Endothelial cell of umbilical vein (primary cell): Measurements from ENCODE around the gene FLT1. TPM values are rescaled to one million over a fixed set of nuclear protein-coding genes. Genes with fewer than 3 reads are reported as not detected.

Source experiments
- BruUV-seq: library from RNA; stranded (reverse); fragments of 400-500 nt; replicated peaks from 2 replicates; lab custom pipeline; 2021; lab: Mats Ljungman, UMichigan
- CTCF ChIA-PET: fragments of 300-600, 350-600 bp; sonication (Branson Sonifier 250); formaldehyde crosslinking; loops from one replicate; lab custom pipeline; 2021; ENCODE audit warnings: antibody characterized with exemption, inconsistent platforms; lab: Charles Lee
- POLR2A ChIA-PET: fragments of 300-600, 350-600 bp; sonication (Branson Sonifier 250); formaldehyde crosslinking; loops from one replicate; lab custom pipeline; 2021; ENCODE audit warnings: antibody characterized with exemption, inconsistent platforms; lab: Charles Lee
- DNase-seq: peaks from one replicate; pipeline ENCODE4 v3.0.0-alpha.2; 2011; ENCODE audit warnings: low read depth, low spot score
- FAIRE-seq: peaks from 2 replicates; lab custom pipeline; 2011; peaks lifted over from hg19 to GRCh38; lab: Jason Lieb, UNC
- H2AFZ ChIP-seq: 2 replicates; pipeline ENCODE4 v1.6.0; 2012; ENCODE audit warnings: low read depth, low read length, control low read depth, inconsistent platforms
- H3K27ac ChIP-seq: 2 replicates; pipeline ENCODE4 v1.5.1; 2011; ENCODE audit warnings: low read depth, mild to moderate bottlenecking, control low read depth, low read length, moderate library complexity; ENCODE audit not compliant: insufficient read depth
- H3K27me3 ChIP-seq, 2 experiments: 2 replicates each; pipeline versions ENCODE4 v1.6.0 to v1.6.1; 2011; ENCODE audit warnings: low read length in 2 of 2, mixed read lengths in 1 of 2; ENCODE audit not compliant: control insufficient read depth in 2 of 2, insufficient read depth in 2 of 2
- H3K36me3 ChIP-seq, 2 experiments: 2 replicates in 1 of 2; 3 replicates in 1 of 2; pipeline ENCODE4 v1.5.1; 2011; ENCODE audit warnings: low read length in 2 of 2, mild to moderate bottlenecking in 1 of 2, moderate library complexity in 1 of 2; ENCODE audit not compliant: control insufficient read depth in 2 of 2, insufficient read depth in 2 of 2; ENCODE audit errors: extremely low read depth in 1 of 2
- H3K4me1 ChIP-seq: 3 replicates; pipeline ENCODE4 v1.5.1; 2011; ENCODE audit warnings: mild to moderate bottlenecking, low read length; ENCODE audit not compliant: control insufficient read depth, insufficient read depth; ENCODE audit errors: extremely low read depth
- H3K4me2 ChIP-seq: 2 replicates; pipeline ENCODE4 v1.6.1; 2011; ENCODE audit warnings: low read length, control low read depth, mixed read lengths; ENCODE audit not compliant: insufficient read depth
- H3K4me3 ChIP-seq, 3 experiments: fragments of 200-600 bp in 1 of 3; sonication (generic), shearing (Covaris generic) in 1 of 3; replicated peaks in 1 of 3; 2 replicates each; pipeline ENCODE4 v1.5.1; 2011 to 2016; ENCODE audit warnings: control low read depth in 3 of 3, low read length in 3 of 3, mild to moderate bottlenecking in 2 of 3, inconsistent platforms in 1 of 3, low read depth in 1 of 3, moderate library complexity in 1 of 3; ENCODE audit not compliant: insufficient read depth in 1 of 3
- H3K79me2 ChIP-seq: 2 replicates; pipeline ENCODE4 v1.6.0; 2012; ENCODE audit warnings: low read length, inconsistent platforms; ENCODE audit not compliant: control insufficient read depth, insufficient read depth
- H3K9ac ChIP-seq: replicated peaks from 2 replicates; pipeline ENCODE3; 2011; ENCODE audit warnings: low read length, control low read depth; ENCODE audit not compliant: insufficient read depth; ENCODE audit errors: extremely low read depth
- H3K9me1 ChIP-seq: replicated peaks from 3 replicates; pipeline ENCODE4 v1.6.0; 2011; ENCODE audit warnings: mild to moderate bottlenecking, low read length; ENCODE audit not compliant: control insufficient read depth, insufficient read depth; ENCODE audit errors: extremely low read depth
- H3K9me3 ChIP-seq: replicated peaks from 2 replicates; pipeline ENCODE4 v1.5.1; 2012; ENCODE audit warnings: low read length, inconsistent platforms; ENCODE audit not compliant: control insufficient read depth, insufficient read depth
- H4K20me1 ChIP-seq: replicated peaks from 2 replicates; pipeline ENCODE3; 2011; ENCODE audit warnings: mild to moderate bottlenecking, low read length; ENCODE audit not compliant: control insufficient read depth, insufficient read depth; ENCODE audit errors: extremely low read depth
- EZH2 ChIP-seq: IDR thresholded peaks from 2 replicates; pipeline ENCODE4 v1.6.1; 2012; ENCODE audit warnings: borderline replicate concordance, low read depth, mild to moderate bottlenecking, moderate library complexity, low read length, inconsistent platforms; ENCODE audit not compliant: severe bottlenecking
- FOS ChIP-seq: IDR thresholded peaks from 2 replicates; pipeline ENCODE4 v1.6.1; 2011; ENCODE audit warnings: mild to moderate bottlenecking, low read length, moderate library complexity, borderline replicate concordance; ENCODE audit not compliant: insufficient read depth
- GATA2 ChIP-seq: IDR thresholded peaks from 2 replicates; pipeline ENCODE4 v1.7.0; 2011; ENCODE audit warnings: low read depth, mild to moderate bottlenecking, moderate library complexity, mixed read lengths, low read length; ENCODE audit not compliant: insufficient read length, insufficient read depth
- JUN ChIP-seq: IDR thresholded peaks from 2 replicates; pipeline ENCODE4 v1.6.1; 2011; ENCODE audit warnings: borderline replicate concordance, low read depth; ENCODE audit not compliant: insufficient read length, insufficient read depth
- MYC ChIP-seq: IDR thresholded peaks from one replicate; pipeline ENCODE4 v1.6.1; 2011; ENCODE audit warnings: mild to moderate bottlenecking, low read depth, low read length
- POLR2A ChIP-seq: IDR thresholded peaks from 2 replicates; pipeline ENCODE4 v1.6.1; 2012; ENCODE audit warnings: low read depth, mild to moderate bottlenecking, control low read depth, low read length
- POLR2AphosphoS5 ChIP-seq: IDR thresholded peaks from 2 replicates; pipeline ENCODE4 v1.6.1; 2012; ENCODE audit warnings: low read depth, mild to moderate bottlenecking, control low read depth, low read length, moderate library complexity; ENCODE audit not compliant: insufficient read depth
- dilution Hi-C: fragments of 300-500 bp; cut with MboI; formaldehyde crosslinking; loops from one replicate; pipeline ENCODE4 v1.15.0; 2019; ENCODE audit warnings: low sequenced_read_pairs; ENCODE audit not compliant: extremely low pct_ligation_motif_present
- intact Hi-C: fragments of 100-400 bp; cut with micrococcal nuclease; formaldehyde crosslinking; loops from one replicate; pipeline ENCODE4 v1.10.0; 2022
- polyA plus RNA-seq, 4 experiments: library from polyadenylated mRNA; depleted of rRNA in 3 of 4; stranded (reverse) in 3 of 4; unstranded in 1 of 4; fragments of >200 nt; gene quantifications; 2 replicates each; pipeline versions ENCODE4 v1.2.1 to v1.2.3, GENCODE V29; 2011 to 2012; ENCODE audit warnings: missing spikeins in 1 of 4
- total RNA-seq: library from RNA; stranded (reverse); gene quantifications from 2 replicates; pipeline ENCODE4 v1.2.3, GENCODE V29; 2021
- TF ChIP-seq, protein P1 (sequence below): IDR thresholded peaks from 2 replicates; pipeline ENCODE4 v1.6.1; 2011; ENCODE audit not compliant: insufficient read depth, insufficient read length
- TF ChIP-seq, protein P2 (sequence below), 2 donors: IDR thresholded peaks; 1 replicate in 1 of 2; 2 replicates in 1 of 2; pipeline ENCODE4 v1.5.1; 2011; ENCODE audit warnings: low read length in 2 of 2, mild to moderate bottlenecking in 2 of 2, moderate library complexity in 2 of 2, control low read depth in 1 of 2, inconsistent platforms in 1 of 2, low read depth in 1 of 2; ENCODE audit not compliant: insufficient read depth in 1 of 2; ENCODE audit errors: extremely low read depth in 1 of 2

FLT1 gene
- total and polyA plus RNA-seq, 2 donors (not counting 3 experiments of a cell fraction or from before 2014, with no cell fraction given), result 16.0 to 104 TPM

DNA sequence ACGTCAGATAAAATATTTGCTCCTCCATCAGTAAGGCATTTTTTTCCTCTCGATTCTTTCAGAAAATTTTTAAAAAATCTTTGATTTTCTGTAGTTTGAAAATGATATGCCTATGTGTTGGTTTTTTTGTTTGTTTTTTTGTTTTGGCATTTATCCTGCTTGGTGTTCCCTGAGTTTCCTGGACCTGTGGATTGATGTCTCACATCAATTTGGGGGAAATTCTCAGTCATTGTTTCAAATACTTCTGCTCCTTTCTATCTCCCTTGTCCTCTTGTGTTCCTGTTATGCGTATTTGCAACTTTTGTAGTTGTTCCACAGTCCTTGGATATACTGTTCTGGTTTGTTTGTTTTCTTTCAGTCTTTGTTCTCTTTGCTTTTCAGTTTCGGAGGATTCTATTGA, 18.8 kb upstream of the FLT1 start:
- BruUV-seq, result no TSS peak

DNA sequence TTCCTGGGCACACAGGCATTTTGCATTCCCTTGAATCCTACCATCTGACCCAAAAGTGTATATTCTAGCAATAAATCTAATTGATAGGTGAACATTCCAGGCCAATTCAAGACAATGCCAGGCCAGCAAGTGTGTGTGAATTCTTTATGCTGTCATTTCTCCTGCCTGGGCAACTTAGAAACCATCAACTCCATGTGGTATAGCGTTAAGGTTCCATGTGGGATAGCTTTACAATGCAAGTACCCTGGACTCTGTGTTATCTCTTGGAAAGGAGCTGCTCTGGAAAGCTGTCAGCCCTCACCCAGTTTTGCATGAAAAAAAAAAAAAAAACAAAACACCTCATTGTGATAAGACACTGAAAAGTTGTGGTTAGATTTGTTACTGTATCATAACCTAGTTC, 15.6 kb upstream of the FLT1 start:
- CTCF ChIA-PET, result interaction anchor here (1.0 kb wide), 1 partner anchor 19 kb away, joined by 3 read pairs; no protein-coding TSS in a partner anchor
- no TSS peak for BruUV-seq
- Histone ChIP-seq H2AFZ (no peak overlapping the region), H3K79me2 (no peaks in the 10 kb centered on the region), H3K27me3 (no peaks in the 10 kb centered on the region), H3K4me2 (no peak overlapping the region), H4K20me1 (no peaks in the 10 kb centered on the region), H3K4me3 (no peak overlapping the region), H3K9me1 (no peaks in the 10 kb centered on the region), H3K27ac (no peak overlapping the region), H3K9me3 (no peaks in the 10 kb centered on the region), H3K4me1 (no peaks in the 10 kb centered on the region), H3K9ac (no peak overlapping the region), H3K36me3 (no peaks in the 10 kb centered on the region)
- FAIRE-seq (no peak), DNase-seq (no peak)
- intact Hi-C loops, result no loop called here
- TF ChIP-seq MYC (no peak), POLR2AphosphoS5 (no peak), JUN (no peak), EZH2 (no peak), GATA2 (no peak), POLR2A (no peak), FOS (no peak)
- TF ChIP-seq, protein P1, sequence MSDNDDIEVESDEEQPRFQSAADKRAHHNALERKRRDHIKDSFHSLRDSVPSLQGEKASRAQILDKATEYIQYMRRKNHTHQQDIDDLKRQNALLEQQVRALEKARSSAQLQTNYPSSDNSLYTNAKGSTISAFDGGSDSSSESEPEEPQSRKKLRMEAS, result no peak
- TF ChIP-seq, protein P2, sequence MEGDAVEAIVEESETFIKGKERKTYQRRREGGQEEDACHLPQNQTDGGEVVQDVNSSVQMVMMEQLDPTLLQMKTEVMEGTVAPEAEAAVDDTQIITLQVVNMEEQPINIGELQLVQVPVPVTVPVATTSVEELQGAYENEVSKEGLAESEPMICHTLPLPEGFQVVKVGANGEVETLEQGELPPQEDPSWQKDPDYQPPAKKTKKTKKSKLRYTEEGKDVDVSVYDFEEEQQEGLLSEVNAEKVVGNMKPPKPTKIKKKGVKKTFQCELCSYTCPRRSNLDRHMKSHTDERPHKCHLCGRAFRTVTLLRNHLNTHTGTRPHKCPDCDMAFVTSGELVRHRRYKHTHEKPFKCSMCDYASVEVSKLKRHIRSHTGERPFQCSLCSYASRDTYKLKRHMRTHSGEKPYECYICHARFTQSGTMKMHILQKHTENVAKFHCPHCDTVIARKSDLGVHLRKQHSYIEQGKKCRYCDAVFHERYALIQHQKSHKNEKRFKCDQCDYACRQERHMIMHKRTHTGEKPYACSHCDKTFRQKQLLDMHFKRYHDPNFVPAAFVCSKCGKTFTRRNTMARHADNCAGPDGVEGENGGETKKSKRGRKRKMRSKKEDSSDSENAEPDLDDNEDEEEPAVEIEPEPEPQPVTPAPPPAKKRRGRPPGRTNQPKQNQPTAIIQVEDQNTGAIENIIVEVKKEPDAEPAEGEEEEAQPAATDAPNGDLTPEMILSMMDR (IDR thresholded peaks at IDR 0.05; ENCODE audit: extremely low read depth in 1 of 2, insufficient read depth in 1 of 2, low read depth in 1 of 2, low read length in 2 of 2), result no peak
- dilution Hi-C loops, result no loop called here
- POLR2A ChIA-PET, result no interaction called here

More for the DNA sequence above, 18.8 kb upstream of the FLT1 start:
- H3K4me3 ChIP-seq, result no peak overlapping the region
- H3K36me3 ChIP-seq, result no peaks in the 10 kb centered on the region
- no peaks in the 10 kb centered on the region for H3K9me1 ChIP-seq
- H3K4me1 ChIP-seq, result no peaks in the 10 kb centered on the region
- H3K27ac ChIP-seq, result no peak overlapping the region
- H2AFZ ChIP-seq, result no peak overlapping the region
- TF ChIP-seq POLR2A, result no peak
- H3K27me3 ChIP-seq, result no peaks in the 10 kb centered on the region
- POLR2A ChIA-PET, result no interaction called here
- H3K9me3 ChIP-seq, result no peaks in the 10 kb centered on the region
- dilution Hi-C loops, result no loop called here
- no peak overlapping the region for H3K9ac ChIP-seq
- no peak for FAIRE-seq
- no peak overlapping the region for H3K4me2 ChIP-seq
- intact Hi-C loops, result no loop called here
- H4K20me1 ChIP-seq, result no peaks in the 10 kb centered on the region
- DNase-seq, result no peak
- no peaks in the 10 kb centered on the region for H3K79me2 ChIP-seq
- CTCF ChIA-PET, result interaction anchor here (1.6 kb wide), 1 partner anchor 9 kb away, joined by 3 read pairs; no protein-coding TSS in a partner anchor
